ENCODE data around the gene ELMO2.
A peak's percentile ranks its signal among the peaks of the same experiment; 100 is the strongest.

ELMO2 gene

GRCh38 chr20:46377518-46377917 lies 28.9 kb downstream of the ELMO2 start:
- Histone ChIP-seq H3K9me3 (ENCODE audit: control insufficient read depth, low read length) (no peaks in the 10 kb centered on the region), H3K36me3 (ENCODE audit: control insufficient read depth, insufficient read depth, low read length) (peaks cover 22% of the 10 kb centered on the region), H3K4me1 (ENCODE audit: control insufficient read depth, insufficient read depth, low read length) (no peaks in the 10 kb centered on the region), H3K27me3 (ENCODE audit: control insufficient read depth, insufficient read depth, low read length) (no peaks in the 10 kb centered on the region), H3K4me3 (ENCODE audit: low read length) (no peak overlapping the region), H3K9ac (ENCODE audit: low read length) (no peak overlapping the region)

GRCh38 chr20:46376196-46376785 lies 30.1 kb downstream of the ELMO2 start:
- Histone ChIP-seq H3K27me3 (ENCODE audit: control insufficient read depth, insufficient read depth, low read length) (no peaks in the 10 kb centered on the region), H3K9ac (ENCODE audit: low read length) (no peak overlapping the region), H3K36me3 (ENCODE audit: control insufficient read depth, insufficient read depth, low read length) (peaks cover 22% of the 10 kb centered on the region), H3K4me1 (ENCODE audit: control insufficient read depth, insufficient read depth, low read length) (no peaks in the 10 kb centered on the region), H3K9me3 (ENCODE audit: control insufficient read depth, low read length) (no peaks in the 10 kb centered on the region), H3K4me3 (ENCODE audit: low read length) (no peak overlapping the region)

- Histone ChIP-seq H3K4me1 (ENCODE audit: control insufficient read depth, insufficient read depth, low read length) (no peaks in the 10 kb centered on the region), H3K9me3 (ENCODE audit: control insufficient read depth, low read length) (no peaks in the 10 kb centered on the region), H3K36me3 (ENCODE audit: control insufficient read depth, insufficient read depth, low read length) (peaks cover 26% of the 10 kb centered on the region), H3K4me3 (ENCODE audit: low read length) (no peak overlapping the region), H3K9ac (ENCODE audit: low read length) (no peak overlapping the region), H3K27me3 (ENCODE audit: control insufficient read depth, insufficient read depth, low read length) (no peaks in the 10 kb centered on the region)
These were observed 30.6 kb downstream of the ELMO2 start for GRCh38 chr20:46375771-46376170.

- Histone ChIP-seq H3K27me3 (ENCODE audit: control insufficient read depth, insufficient read depth, low read length) (no peaks in the 10 kb centered on the region), H3K36me3 (ENCODE audit: control insufficient read depth, insufficient read depth, low read length) (peaks cover 35% of the 10 kb centered on the region), H3K9me3 (ENCODE audit: control insufficient read depth, low read length) (no peaks in the 10 kb centered on the region), H3K4me1 (ENCODE audit: control insufficient read depth, insufficient read depth, low read length) (no peaks in the 10 kb centered on the region), H3K9ac (ENCODE audit: low read length) (no peak overlapping the region), H3K4me3 (ENCODE audit: low read length) (no peak overlapping the region)
These were observed 32.0 kb downstream of the ELMO2 start for GRCh38 chr20:46374383-46374782.

- Histone ChIP-seq H3K9me3 (ENCODE audit: control insufficient read depth, low read length) (no peaks in the 10 kb centered on the region), H3K4me1 (ENCODE audit: control insufficient read depth, insufficient read depth, low read length) (no peaks in the 10 kb centered on the region), H3K4me3 (ENCODE audit: low read length) (no peak overlapping the region), H3K27me3 (ENCODE audit: control insufficient read depth, insufficient read depth, low read length) (no peaks in the 10 kb centered on the region), H3K36me3 (ENCODE audit: control insufficient read depth, insufficient read depth, low read length) (peaks cover 32% of the 10 kb centered on the region), H3K9ac (ENCODE audit: low read length) (no peak overlapping the region)
These were observed 34.8 kb downstream of the ELMO2 start for GRCh38 chr20:46371656-46372055.

- no peaks in the 10 kb centered on the region for H3K9me3 ChIP-seq (ENCODE audit: control insufficient read depth, low read length)
- no peak overlapping the region for H3K9ac ChIP-seq (ENCODE audit: low read length)
- H3K36me3 ChIP-seq (ENCODE audit: control insufficient read depth, insufficient read depth, low read length): peaks cover 13% of the 10 kb centered on the region
- no peak overlapping the region for H3K4me3 ChIP-seq (ENCODE audit: low read length)
- no peaks in the 10 kb centered on the region for H3K27me3 ChIP-seq (ENCODE audit: control insufficient read depth, insufficient read depth, low read length)
- peaks cover 7% of the 10 kb centered on the region for H3K4me1 ChIP-seq (ENCODE audit: control insufficient read depth, insufficient read depth, low read length)
These were observed 37.5 kb downstream of the ELMO2 start for GRCh38 chr20:46368902-46369268.

GRCh38 chr20:46367967-46368901 lies 38.2 kb downstream of the ELMO2 start:
- Histone ChIP-seq H3K36me3 (ENCODE audit: control insufficient read depth, insufficient read depth, low read length) (peaks cover 13% of the 10 kb centered on the region), H3K4me3 (ENCODE audit: low read length) (no peak overlapping the region)

GRCh38 chr20:46367234-46367633 lies 39.2 kb downstream of the ELMO2 start:
- Histone ChIP-seq H3K9ac (ENCODE audit: low read length) (no peak overlapping the region), H3K4me1 (ENCODE audit: control insufficient read depth, insufficient read depth, low read length) (peaks cover 20% of the 10 kb centered on the region), H3K36me3 (ENCODE audit: control insufficient read depth, insufficient read depth, low read length) (peaks cover 13% of the 10 kb centered on the region), H3K4me3 (ENCODE audit: low read length) (no peak overlapping the region), H3K9me3 (ENCODE audit: control insufficient read depth, low read length) (no peaks in the 10 kb centered on the region), H3K27me3 (ENCODE audit: control insufficient read depth, insufficient read depth, low read length) (no peaks in the 10 kb centered on the region)

More at GRCh38 chr20:46367967-46368901, 38.2 kb downstream of the ELMO2 start:
- Histone ChIP-seq H3K4me1 (ENCODE audit: control insufficient read depth, insufficient read depth, low read length) (peaks cover 11% of the 10 kb centered on the region), H3K9ac (ENCODE audit: low read length) (no peak overlapping the region), H3K9me3 (ENCODE audit: control insufficient read depth, low read length) (no peaks in the 10 kb centered on the region), H3K27me3 (ENCODE audit: control insufficient read depth, insufficient read depth, low read length) (no peaks in the 10 kb centered on the region)

- H3K27me3 ChIP-seq (ENCODE audit: control insufficient read depth, insufficient read depth, low read length): no peaks in the 10 kb centered on the region
These were observed 39.6 kb downstream of the ELMO2 start for GRCh38 chr20:46366826-46367225.

GRCh38 chr20:46365487-46366220 lies 40.8 kb downstream of the ELMO2 start:
- Histone ChIP-seq H3K9ac (ENCODE audit: low read length) (no peak overlapping the region), H3K27me3 (ENCODE audit: control insufficient read depth, insufficient read depth, low read length) (no peaks in the 10 kb centered on the region), H3K36me3 (ENCODE audit: control insufficient read depth, insufficient read depth, low read length) (peaks cover 8% of the 10 kb centered on the region), H3K4me3 (ENCODE audit: low read length) (no peak overlapping the region), H3K9me3 (ENCODE audit: control insufficient read depth, low read length) (no peaks in the 10 kb centered on the region), H3K4me1 (ENCODE audit: control insufficient read depth, insufficient read depth, low read length) (peaks cover 26% of the 10 kb centered on the region)

More at GRCh38 chr20:46366826-46367225, 39.6 kb downstream of the ELMO2 start:
- no peaks in the 10 kb centered on the region for H3K9me3 ChIP-seq (ENCODE audit: control insufficient read depth, low read length)
- H3K4me3 ChIP-seq (ENCODE audit: low read length): no peak overlapping the region
- H3K4me1 ChIP-seq (ENCODE audit: control insufficient read depth, insufficient read depth, low read length): peaks cover 23% of the 10 kb centered on the region
- H3K36me3 ChIP-seq (ENCODE audit: control insufficient read depth, insufficient read depth, low read length): peaks cover 13% of the 10 kb centered on the region
- H3K9ac ChIP-seq (ENCODE audit: low read length): no peak overlapping the region

- Histone ChIP-seq H3K9me3 (ENCODE audit: control insufficient read depth, low read length) (no peaks in the 10 kb centered on the region), H3K4me3 (ENCODE audit: low read length) (peak overlapping the region; percentile 5), H3K36me3 (ENCODE audit: control insufficient read depth, insufficient read depth, low read length) (peaks cover under 1% of the 10 kb centered on the region), H3K4me1 (ENCODE audit: control insufficient read depth, insufficient read depth, low read length) (peaks cover 26% of the 10 kb centered on the region), H3K27me3 (ENCODE audit: control insufficient read depth, insufficient read depth, low read length) (no peaks in the 10 kb centered on the region), H3K9ac (ENCODE audit: low read length) (peak overlapping the region; percentile 22)
These were observed 41.5 kb downstream of the ELMO2 start for GRCh38 chr20:46364670-46365486.
